AG09309 (cell line): ENCODE results near the gene UGT1A9.

Experiments
- DNase-seq: peaks from one replicate; pipeline ENCODE4 v3.0.0-alpha.2; 2010; ENCODE audit warnings: low read depth
- H3K4me3 ChIP-seq: 2 replicates; pipeline ENCODE4 v1.5.1; 2011; ENCODE audit warnings: mild to moderate bottlenecking, low read depth, low read length, moderate library complexity; ENCODE audit not compliant: control insufficient read depth
- TF ChIP-seq, protein P1 (sequence below): IDR thresholded peaks from 2 replicates; pipeline ENCODE4 v1.5.1; 2011; ENCODE audit warnings: mild to moderate bottlenecking, low read depth, low read length, inconsistent platforms; ENCODE audit not compliant: insufficient read depth, control insufficient read depth; ENCODE audit errors: missing control alignments

UGT1A9 gene

DNA sequence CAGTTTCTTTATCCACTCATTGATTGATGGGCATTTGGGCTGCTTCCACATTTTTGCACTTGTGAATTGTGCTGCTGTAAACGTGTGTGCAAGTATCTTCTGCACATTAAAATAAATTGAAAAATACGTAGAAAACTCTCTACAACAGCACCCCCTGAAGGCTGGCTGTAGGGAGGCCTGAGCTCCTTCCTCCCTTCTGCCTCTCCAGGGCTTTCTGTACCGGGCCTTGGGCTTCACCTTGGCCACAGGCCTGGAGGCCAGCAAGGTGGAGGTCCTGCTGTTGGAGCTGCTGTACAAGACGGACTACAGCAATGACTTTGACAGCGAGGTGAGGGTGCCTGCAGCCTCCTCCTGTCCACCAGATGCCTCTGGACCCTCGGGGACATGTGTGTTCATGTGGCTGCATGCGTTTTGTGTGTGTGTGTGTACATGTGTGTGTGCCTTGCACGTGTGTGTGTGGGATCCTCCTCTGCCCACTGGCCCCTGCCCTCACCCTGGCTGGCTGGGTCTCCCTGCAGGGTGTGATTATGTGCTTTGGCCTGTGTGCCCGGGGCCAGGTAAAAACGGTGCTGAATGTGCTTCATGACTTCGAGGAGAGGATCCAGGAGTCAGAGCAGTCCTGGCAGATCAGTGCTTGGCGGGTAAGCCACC, 135.6 kb downstream of the UGT1A9 start:
- TF ChIP-seq, protein P1, sequence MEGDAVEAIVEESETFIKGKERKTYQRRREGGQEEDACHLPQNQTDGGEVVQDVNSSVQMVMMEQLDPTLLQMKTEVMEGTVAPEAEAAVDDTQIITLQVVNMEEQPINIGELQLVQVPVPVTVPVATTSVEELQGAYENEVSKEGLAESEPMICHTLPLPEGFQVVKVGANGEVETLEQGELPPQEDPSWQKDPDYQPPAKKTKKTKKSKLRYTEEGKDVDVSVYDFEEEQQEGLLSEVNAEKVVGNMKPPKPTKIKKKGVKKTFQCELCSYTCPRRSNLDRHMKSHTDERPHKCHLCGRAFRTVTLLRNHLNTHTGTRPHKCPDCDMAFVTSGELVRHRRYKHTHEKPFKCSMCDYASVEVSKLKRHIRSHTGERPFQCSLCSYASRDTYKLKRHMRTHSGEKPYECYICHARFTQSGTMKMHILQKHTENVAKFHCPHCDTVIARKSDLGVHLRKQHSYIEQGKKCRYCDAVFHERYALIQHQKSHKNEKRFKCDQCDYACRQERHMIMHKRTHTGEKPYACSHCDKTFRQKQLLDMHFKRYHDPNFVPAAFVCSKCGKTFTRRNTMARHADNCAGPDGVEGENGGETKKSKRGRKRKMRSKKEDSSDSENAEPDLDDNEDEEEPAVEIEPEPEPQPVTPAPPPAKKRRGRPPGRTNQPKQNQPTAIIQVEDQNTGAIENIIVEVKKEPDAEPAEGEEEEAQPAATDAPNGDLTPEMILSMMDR, result no peak
- no peak for DNase-seq
- H3K4me3 ChIP-seq, result no peak overlapping the region

DNA sequence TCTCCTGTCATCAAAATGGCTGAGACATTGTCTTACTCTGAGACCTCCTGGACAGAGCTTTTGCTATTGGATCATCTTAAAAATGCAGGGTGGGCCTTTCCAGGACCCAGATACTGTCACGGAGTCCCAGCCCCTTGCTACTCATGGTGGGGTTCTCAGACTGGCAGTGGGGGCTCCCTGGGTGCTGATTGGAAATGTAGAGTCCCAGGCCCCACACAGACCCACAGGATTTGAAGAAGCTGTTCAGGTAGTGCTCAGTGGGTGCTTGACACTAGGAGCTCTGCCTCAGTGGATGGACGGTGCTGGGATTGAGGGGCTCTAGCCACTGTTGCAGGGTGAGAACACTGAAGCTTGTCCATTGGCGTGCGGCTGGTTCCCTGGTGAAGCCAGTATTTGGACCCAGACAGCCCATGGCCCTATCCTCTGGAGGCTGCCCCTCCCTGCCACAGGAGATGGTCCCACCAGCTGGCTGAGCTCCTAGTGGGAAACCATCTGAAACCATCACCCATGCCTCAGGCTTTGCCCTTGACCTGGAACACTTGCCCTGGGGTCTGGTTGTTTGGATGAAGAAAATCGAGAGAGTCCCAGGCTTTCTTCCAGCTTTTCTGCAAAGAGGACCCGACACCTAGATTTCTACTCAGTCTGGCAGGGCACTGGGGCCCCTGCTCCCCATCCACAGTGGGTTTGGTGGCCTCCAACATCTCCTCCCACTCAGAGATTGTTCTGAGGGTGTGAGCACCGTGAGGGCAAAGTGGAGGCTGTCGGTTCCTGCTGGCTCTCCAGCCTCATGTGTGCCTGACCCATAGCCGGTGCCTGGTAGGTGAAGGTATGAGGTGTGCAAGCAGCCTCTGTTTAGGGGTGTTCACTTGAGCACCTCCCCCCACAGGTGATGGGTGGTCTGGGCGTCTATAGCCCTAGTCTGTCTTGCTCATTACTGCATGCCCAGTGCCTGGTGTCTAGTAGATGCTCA, 136.6 kb downstream of the UGT1A9 start:
- DNase-seq, result no peak
- TF ChIP-seq, protein P1, result no peak
- H3K4me3 ChIP-seq, result no peak overlapping the region

DNA sequence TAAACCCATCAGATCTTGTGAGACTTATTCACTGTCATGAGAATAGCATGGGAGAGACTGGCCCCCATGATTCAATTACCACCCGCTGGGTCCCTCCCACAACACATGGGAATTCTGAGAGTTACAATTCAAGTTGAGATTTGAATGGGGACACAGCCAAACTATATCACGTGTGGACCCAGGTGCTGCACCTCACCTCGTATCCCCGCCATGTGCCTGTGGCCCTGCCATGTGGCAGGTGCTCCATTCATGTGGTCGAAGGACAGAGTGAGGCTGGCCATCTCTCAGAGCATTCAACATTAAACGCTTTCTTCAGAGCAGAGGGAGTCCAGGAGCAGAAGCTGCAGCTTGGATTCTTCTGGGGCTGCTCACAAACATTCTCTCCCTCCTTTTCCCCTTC, 138.7 kb downstream of the UGT1A9 start:
- TF ChIP-seq, protein P1, result no peak
- H3K4me3 ChIP-seq, result no peak overlapping the region
- no peak for DNase-seq

DNA sequence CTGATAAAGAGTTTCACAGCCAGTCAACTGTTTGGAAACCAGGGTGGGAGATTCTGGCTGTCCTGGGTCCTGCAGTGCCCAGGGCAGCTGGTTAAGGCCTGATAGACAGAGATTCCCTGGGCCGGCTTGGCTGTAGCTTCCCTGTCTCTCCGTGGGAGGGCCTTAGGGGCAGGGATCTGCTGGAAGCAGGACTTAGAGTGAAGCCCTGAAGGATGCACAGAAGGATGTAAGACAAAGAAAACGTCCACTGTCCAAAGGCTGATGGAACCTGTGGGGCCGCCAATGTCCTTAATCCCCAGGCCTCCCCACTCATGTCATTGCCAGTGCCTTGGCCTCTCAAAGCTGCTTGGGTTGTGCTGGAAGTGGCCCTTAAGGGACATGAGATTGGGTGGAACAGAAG, 139.4 kb downstream of the UGT1A9 start:
- no peak overlapping the region for H3K4me3 ChIP-seq
- no peak for DNase-seq
- TF ChIP-seq, protein P1, result no peak

DNA sequence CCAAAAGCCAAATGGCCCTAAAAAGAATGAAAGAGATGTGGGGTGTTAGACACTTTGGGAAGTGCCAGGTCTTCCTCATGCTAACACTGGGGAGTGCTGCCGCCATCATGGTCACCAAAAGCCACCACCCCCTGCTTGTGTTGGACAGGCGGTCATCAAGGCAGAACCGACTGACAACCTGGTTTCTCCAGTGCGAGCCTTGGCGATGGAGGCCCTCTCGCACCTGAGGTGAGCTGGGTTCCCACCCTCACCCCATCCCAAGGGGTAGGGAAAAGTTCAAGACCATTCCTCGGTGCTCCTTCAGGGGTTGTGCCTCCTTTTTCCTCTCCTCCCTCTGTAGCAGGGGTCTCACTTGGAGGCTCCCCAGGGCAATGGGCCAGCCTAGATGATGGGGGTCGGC, 140.0 kb downstream of the UGT1A9 start:
- H3K4me3 ChIP-seq, result no peak overlapping the region
- TF ChIP-seq, protein P1, result no peak
- no peak for DNase-seq

DNA sequence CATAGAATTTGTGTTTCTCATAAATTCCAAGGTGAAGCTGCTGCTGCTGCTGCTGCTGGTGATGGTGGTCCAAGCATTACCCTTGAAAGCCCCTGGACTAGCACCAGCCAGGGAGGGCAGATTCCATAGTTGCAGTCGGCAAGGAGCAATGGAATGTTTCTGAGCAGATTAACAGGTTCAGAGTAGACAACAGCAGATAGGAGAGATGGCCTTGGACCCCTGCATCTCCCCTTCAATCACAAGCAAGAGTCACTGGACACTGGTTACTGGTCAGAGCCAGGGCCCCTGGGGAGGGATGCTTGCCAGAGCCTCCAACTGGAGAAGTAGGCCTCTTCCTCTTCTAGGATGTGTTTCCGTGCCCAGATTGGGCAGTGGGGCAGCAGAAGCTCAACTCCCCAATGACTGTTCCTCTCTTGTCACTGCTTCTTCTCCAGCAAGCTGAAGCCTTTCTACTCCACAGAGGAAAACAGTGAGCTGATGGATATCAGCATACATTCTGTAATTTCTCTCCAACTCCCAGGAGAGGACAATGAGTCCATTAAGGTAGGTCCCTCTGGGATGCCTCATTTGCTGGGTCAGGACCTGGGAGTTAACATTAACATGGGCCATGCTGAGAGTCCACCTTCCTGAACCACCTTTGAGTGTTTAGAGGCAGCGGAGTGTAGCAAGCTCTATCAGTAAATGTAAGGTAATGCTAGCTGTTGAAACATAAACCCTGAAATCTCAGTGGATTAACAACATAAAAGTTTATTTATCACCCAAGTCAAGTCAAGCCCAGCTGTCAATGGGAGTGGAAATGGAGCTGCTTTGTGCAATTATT, 141.7 kb downstream of the UGT1A9 start:
- H3K4me3 ChIP-seq, result no peak overlapping the region
- DNase-seq, result no peak
- TF ChIP-seq, protein P1, result no peak
